T1000 (cell line): ENCODE measurements around the gene ACKR3.

Experiments
- DNase-seq: peaks from one replicate; lab custom pipeline; 2025; ENCODE audit warnings: mixed read lengths; lab: John Stamatoyannopoulos, UW

Gene ACKR3

DNA sequence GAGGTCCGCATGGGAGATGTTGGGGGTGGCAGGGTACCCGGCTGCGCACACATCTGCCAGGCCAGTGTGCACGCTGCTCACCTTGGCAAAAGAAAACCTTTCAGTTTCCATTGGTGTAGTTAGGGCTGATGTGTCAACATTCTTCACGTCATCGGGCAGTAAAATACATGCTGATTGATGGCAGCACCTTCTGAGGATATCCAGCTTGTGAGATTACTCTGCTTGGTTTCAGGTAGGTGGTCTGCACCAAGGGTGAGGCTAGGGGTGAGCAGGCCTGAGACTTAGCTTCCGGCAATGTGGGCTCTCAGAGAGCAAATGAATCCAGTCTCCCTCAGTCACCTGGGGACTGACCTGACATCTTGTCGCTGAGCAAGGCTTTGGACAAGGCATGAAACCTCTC, 19.3 kb upstream of the ACKR3 start:
- no peak for DNase-seq

DNA sequence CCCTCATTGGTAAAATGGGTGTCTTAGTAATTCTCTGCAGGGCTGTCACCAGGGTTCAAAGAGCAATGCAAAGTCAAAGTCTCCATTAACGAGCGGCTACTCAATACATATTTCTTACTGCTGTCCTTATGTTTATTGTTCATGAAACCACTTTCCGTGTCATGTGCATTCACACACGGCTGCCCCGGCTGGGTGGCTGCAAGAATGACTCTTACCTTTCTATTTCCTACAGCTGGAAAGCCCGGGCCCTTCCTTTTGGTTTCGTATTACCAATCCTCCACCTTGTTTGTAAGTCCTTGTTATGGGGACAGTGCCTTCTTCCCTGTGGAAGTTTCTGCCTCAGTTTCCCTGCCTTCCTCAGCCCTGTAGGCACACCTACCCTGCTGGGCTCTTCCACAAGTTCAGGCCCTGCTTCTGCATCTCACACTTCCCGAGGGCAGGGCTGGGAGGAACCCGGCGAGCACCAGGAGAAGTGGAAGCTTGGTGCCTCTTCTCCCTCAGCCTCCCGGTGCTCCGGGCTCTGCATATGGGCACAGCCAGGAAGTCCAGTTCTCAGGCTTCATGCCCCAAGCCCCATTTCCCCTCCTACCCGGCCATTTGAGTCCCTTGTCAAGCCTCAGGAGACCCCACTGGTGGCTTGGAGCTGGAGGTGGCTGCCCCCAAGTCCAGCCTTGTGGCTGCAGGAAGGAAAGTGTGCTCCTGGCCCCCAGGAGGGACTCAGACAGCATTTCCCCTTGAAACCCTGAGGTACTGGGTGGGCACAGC, 18.7 kb upstream of the ACKR3 start:
- no peak for DNase-seq

DNA sequence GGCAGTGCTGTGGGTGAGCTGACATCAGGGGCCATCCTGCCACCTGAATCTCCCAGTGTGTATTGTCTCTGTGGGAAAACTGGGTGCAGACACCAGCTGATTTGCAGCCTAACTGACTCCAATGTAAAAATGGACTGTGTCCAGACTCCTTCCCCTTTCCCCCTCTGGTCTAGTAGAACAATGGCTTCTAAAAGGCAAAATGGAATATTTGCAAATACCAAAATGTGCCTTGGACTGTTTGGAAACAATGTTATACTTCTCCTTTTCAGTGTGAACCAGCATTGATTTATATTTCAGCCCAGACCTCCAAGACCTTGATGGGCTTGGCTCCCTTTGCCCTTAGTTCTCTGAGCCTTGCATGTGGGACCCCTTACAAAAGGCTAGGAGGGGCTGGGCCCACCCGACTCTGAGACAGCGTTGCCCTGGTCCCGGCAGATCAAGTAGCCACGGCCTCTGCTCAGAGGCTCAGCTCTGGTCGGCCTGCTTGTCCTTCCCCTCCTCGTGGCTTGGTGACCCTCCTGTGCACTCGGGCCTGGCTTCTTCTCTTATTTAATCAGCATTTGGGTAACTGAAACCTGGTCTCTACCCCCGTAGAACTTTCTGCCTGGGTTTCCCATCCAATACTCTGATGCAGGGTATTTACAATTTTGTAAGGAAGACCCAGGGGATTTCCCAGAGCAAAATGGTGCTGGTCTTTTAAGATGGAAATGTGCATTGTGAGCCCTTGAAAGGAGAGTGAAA, 18.0 kb upstream of the ACKR3 start:
- no peak for DNase-seq

DNA sequence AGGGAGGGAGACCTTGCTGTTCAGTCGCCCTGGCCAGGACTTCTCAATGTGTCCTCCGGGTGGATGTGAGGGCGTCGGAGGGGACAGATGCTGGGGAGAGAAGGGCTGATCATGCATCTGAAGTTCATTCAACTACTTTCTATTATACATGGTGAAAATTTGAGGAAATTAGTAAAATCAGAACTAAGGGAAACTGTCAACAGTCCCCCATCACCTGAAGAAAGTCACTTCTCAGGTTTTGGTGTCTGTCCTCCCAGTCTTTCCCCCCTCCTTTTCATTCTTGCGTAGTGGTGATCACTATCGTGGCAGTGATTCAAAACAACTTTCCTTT, 17.4 kb upstream of the ACKR3 start:
- no peak for DNase-seq

DNA sequence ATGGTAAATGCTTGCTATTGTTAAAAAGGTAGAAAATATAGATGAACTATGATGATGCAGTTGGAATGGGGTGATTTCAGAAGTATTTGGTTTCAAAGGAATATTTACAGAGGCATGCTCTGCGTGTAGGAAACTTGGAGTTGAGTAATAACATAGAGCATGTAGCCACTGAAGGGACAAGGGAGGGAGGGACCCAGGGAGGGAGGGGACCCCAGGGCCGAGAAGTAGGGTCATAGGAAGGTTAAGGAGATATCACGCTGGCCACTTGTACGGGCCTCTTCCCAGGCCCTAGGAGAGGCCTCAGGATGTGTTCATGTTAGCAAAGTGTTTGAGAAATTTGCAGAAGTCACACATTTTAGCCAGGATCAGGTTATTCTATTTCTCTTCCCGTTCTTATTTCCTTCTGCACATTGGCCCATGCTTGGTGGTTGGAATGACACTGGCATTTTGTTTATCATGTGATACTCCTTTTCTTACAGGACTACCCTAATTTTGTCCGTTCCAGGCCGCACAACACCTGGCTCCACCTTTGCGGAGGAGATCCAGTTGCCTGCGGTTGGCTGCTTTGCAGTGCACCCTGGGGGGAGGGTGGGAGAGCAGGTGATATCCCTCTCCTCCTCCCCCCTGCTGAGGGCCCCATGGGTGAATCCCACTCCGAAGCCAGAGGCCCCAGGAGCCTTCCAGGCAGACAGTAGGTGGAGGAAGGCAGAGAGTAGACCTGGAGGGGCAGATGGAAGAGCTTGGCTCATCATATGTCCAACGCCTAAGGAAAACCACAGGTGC, 16.9 kb upstream of the ACKR3 start:
- no peak for DNase-seq

DNA sequence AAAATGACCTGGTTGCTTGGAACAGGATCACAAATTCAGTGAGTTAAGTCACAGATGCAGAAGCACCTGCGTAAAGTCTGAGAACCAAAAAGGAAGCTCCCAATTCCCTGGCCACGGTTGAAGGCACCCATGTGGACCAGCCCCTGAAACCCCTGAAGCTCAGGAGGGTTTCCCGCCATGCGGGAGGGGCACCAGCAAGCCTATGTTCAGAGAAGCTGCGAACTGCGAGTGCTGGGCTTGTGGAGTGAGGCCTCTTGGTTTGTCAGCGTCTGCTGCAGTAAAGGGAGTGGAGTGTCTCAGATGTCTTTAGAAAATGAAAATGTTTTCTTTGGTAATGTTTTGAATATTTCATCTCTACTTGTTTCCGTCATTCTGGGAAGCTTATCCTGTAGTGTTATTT, 16.1 kb upstream of the ACKR3 start:
- DNase-seq, result no peak

DNA sequence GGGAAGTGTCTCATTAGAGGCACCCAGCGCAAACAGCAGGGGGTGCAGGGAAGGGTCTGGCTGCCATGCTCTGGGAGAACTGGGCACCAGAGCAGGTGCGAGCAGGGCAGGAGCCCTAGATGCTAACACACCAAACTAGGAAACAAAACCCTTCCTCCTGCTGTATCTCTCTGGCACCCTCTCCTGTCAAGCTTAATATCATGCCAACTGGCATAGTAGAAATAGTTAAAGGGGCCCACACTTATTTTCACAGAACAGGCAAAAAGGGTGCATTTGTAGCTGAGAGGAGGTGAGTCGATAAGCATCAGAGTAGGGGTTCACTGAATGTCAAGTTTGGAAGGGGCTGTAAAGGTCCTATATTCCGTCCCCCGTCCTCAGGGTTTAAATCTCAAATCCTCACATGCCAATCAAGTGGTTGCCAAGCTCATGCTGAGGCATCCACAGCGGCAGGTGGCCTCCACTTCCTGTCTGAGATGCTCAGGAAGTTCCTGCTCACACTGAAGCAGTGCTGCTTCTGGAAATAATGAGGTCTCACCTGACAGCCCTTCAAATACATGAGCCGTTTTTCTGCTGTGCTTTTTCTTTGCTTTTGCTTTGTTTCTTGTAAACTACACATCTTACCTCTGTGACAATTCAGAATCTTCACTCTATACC, 14.9 kb upstream of the ACKR3 start:
- no peak for DNase-seq

DNA sequence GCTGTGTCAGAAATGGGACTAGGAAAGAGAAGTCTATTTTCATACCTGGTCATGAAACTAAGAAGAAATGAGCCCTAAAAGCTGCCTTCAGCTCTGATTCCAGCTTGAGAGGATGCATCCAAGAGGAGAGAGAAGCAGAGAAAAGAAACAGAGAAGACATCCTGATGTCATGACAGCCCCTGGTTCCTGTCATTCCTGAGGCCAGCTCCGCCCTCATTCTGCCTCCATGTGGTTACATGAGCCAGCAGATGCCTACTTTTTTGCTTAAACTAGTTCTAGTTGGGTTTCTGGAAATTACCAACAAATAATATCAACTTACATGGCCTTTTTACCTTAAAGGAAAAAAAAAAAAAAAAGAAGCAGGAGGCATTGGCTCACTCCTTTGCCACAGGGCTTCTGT, 14.1 kb upstream of the ACKR3 start:
- DNase-seq, result no peak

DNA sequence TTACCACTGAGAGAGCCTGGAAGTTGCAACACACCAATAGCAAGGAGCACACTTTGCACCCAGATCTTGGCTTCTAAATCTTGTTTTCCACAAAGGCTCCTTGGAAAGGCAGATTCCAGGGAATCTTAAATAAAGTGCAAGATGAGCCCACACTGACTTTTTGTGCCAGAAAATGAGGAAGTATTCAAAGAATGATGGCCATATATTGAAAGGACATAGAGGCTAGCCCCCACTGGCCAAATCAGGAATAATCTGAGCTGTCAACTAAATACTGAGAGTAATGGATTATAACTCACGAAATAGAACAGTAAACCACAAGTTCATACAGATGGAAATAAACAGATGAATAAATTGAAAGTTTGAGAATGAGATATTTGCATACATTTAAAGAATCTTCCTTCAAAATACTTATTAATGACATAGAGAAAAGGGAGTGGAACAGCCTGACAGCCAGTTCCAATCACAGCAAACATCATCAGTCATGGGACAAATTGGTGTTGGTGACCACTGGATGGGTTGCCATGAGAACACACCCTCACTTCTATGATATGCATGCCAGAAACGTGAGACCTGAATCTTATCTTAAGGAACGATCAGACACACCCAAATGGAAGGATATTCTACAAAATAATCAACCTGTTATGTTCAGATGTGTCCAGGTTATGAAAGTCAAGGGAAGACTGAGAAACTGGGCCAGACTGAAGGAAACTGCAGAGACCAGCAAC, 12.2 kb upstream of the ACKR3 start:
- no peak for DNase-seq

DNA sequence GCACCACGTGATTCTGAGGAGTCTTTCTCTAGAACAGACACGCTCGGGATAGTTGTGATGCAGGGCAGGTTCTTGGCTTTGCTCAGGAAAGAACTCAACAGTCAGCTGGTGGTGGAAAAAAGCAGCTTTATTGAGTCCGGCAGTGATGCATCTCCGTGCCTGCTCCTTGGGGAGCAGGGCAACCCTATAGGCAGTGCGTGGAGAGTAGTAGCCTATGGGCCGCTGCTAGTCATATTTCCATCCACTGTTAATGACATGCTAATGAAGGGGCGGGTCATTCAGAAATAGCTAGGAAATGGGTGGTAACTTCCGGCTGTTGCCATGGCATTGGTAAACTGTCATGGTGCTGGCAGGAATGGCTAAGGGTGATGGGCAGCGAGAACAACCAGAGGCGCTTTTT, 11.6 kb upstream of the ACKR3 start:
- DNase-seq, result no peak

DNA sequence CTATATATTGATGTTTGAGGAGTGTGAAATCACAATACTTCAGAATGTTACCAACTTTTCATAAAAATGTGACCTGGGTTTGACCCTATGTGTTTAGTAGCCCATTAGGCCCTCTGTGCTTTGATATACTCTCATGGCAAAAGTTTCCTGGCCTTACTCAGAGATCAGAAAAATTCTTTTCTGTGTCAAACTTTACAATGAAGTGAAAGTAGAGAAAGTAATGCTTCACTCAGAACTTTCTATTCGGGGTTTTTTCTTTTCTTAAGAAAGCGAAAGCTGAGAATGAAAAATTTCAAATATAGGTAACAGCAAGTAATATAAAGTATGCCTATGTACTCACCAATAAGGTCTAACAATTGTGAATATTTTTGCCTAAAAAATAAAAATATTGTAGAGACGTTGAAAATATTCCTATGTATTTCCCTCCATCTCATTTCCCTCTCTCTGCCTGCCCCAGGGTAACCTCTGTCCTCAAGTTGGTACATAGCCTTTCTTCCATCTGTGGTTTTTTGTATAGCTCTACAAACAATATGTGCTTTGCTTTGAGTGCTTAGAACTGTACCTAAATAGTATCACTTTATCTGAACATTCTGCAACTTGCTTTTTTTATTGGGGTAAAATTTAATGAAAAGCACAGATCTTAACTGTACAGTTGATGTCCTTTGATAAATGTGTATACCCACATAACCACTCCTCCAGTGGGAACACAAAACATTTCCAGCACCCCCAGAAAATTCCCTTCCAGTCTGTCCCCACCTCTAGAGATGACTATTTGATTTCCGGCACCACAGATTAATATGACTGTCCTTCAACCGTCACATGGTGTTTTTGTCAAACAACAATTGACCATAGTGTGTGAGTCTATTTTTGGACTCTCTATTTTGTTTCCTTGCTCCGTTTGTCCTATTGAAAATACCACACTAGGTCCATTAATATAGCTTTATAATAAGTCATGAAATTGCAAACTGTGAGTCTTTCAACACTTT, 10.3 kb upstream of the ACKR3 start:
- no peak for DNase-seq

DNA sequence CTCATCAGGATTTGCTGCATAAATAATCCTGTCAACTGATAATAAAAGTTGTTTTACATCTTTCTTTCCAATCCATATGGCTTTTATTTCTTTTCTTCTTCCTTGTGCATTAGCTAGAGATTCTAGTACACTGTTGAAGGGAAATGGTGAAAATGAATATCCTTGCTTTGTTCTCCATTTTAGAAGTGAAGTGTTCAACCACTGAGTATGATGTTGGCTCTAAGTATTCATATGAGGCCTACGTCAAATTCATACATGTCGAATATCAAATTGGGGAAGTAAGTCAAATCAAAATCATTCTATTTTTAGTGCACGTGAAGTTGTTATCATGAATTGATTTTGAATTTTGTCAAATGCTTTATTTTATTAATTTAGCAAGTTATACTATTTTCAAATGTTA, 7.8 kb upstream of the ACKR3 start:
- no peak for DNase-seq

DNA sequence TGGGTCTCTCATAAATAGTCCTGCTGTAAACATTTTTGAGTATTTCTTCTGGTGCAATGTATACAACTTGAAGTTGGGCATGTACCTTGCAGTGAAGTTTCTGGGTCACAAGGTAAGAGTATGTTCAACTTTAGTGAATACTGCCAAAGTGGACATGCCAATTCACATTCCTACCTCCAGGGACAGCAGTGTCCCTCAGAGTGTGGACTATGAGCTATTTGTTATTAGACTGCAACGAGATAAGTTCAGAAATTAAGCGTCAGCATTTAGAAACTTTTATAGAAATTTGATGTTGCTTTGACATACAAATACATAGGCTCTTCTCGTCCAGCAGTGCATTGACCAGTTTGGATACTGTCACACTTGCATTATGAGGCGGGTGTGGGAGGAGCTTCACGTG, 7.2 kb upstream of the ACKR3 start:
- no peak for DNase-seq

DNA sequence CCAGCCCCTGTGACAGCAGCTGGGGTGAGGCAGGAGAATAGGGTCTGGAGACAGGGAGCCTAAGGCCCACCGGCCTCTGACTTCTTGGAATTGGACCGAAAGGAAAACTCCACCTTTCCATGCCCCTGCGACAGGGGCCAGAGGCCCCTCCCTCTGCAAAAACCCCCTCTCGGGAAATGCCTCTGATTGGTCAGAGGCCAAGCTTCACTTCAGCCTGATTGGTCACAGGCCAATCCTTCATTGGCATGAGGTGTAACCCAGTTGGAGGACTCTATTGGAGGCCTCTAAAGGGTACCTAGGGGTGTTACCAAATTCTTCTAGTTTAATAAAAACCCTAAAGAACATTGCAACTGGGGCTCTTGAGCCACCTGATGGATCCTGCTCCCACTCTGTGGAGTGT, 5.7 kb upstream of the ACKR3 start:
- DNase-seq, result no peak

DNA sequence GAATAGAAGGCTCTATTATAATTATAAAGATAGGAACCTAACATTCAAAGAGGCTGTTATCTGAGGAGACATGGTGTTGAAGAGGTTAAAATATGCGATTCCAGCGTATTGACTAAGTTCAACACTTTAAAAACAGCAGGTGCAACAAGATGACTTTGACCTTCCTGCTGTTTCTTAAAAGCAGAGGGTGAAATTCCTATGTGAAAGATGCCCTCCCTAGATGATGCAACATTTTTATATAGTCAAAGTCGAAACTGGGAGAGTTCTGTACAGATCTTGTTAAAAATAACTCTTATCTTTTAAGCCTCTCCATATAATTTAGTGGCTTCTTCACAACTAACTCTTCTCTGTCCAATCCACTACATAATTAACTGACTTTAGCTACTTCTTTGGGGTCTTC, 4.4 kb upstream of the ACKR3 start:
- no peak for DNase-seq

DNA sequence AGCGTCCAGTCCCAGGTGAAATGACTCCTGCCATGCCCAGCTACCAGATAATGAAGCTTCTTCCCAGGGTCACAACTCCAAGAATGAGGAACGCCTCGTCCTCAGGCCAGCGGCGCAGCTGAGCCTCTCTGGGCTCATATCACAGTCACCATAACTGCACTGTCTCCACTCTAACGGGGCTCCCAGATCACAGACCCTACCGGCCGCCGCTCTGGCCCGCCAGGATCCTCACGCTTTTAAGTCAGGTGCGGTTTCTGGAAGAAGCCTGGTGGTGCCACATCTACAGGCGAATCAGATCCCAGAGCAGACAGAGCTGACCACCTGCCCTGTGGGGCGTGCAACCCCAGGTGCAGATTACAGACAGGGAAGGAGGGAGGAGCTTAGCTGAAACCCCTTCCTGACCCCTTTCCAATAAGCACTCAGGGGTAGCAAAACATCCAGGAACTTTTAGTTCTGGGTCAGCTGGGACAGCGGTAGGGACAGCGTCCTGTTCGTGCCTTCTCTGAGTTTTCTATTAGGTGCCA, 3.7 kb upstream of the ACKR3 start:
- DNase-seq, result no peak

DNA sequence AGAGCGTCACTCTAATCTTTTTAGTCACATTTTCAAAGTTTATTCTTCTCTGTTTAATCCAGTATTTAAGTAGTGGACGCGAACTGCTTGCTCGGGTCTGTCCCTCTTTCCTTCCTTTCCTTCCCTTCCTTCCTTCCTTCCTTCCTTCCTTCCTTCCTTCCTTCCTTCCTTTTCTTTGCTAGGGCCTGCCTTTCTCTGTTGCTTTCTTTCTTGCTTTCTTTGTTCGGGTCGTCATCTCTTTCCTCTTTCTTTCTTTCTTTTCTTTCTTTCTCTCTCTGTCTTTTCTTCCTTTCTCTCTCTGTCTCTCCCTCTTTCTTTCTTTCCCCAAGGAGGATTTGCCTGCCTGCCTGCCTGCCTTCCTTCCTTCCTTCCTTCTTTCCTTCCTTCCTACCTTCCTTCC, 3.0 kb upstream of the ACKR3 start:
- no peak for DNase-seq

DNA sequence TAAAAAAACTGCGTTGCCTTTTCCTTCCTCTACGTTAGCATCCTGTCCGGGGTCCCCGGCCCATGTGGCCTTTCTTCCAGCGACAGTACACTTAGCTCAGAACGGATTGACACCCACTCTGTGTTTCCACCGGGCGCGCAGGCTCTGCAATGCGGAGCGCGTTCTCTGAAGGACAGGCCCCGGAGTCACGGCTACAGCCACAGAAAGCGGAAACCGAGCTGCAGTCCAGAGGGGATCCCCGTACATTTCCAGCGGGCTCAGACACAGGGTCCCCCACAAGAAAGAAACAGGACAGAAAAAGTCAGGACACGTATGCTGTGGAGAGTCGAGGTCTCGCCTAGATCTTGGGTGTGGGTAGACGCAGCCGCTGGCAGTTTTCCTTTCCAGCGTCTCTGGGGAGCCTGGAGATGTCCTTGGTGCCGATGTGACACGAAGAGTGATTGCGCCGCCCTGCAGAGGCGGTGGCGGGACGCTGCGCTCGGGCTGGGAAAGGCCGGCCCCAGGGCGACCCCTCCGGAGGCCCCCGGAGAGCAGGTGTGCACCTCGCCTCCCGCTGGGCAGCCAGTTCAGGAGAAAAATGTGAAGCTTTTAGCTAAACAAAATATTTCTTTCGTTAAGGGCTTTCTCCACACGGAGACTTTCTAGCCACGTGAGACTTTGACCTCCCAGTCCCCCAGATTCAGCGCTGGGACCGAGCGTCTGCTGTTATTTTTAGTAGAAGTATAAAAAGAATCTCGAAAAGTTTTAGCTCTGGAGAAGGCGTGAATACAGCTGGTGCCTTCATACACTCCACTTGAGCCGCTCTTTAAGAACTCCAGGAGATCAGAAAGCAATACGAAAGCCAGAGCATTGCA, 1.3 kb upstream of the ACKR3 start:
- DNase-seq, result no peak

DNA sequence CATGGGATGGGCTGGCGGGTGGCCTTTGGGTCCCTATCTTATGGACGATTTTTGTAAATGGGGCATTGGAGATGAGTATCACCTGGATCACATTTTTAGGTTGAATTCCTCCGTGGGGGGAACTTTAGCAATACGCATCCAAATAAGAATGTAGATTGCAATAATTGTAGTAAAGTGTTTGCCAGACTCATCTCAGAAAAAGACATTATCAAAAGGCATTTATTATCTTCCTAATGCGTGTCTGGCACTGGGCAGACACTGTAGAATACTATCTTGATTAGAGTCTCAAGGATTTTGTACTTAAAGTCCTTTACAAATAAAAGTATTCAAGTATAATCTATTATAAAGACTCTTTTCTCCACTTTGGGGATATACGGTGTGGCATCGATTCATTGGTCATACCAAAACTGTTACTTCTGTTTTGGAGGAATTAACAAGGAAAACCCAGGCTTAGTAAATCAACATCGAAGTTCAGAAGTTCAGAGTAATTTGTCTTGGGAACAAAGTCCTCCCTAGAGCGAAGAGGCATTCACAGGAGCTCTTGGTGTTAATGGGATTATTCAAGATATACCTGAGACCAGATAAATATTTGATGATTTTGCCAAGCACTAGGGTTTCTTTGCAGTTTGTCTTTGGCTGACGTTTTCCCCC, 578 bp upstream of the ACKR3 start:
- DNase-seq, result no peak
